HL-60/S4 treated with phorbol 12-myristate 13-acetate at 8.2 ng/mL for 4 days and 3 days (cell line): ENCODE measurements around the gene PIGR.

ENCODE experiments used
- in situ Hi-C: fragments of 300-500 bp; cut with MboI; formaldehyde crosslinking; loops from 2 replicates; pipeline ENCODE4 v1.15.0; 2022; ENCODE audit warnings: low sequenced_read_pairs

Gene PIGR

GRCh38 chr1:206913766-206914537 lies 32.3 kb downstream of the PIGR start:
- in situ Hi-C loops = loop anchor here (25.0 kb wide), 1 partner anchor 177 kb away; no protein-coding TSS in a partner anchor

DNA sequence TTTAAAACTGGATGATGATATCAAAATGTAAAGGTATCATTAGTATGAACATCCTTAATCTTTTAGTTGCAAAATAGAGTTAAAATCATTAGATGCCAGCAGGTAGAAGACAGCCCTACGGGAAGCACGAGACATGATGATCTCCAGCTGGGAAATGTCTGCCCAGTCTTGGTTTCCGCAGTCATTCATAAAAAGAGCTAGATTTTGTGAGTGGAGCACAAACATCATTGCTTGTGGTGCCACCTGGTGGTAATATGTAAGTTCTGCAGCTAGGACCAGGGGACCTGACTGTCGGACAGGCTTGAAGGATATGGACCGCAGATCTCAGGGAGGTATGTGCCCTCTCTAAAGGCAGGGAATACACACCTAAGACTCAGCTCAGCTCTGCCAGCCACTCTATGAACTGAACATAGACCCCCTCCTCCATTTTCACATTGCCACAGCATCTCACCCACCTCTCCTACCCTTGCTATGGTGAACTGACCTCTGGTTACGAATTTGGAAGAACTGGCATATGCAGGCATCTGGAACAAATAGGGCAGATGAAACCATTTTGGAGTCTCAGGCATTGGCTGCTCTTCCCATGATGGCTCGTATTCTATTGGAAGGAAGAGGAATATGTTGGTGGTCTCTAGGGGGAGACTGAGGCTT lies 33.7 kb downstream of the PIGR start:
- in situ Hi-C loops = loop anchor here (25.0 kb wide), 1 partner anchor 175 kb away; no protein-coding TSS in a partner anchor

DNA sequence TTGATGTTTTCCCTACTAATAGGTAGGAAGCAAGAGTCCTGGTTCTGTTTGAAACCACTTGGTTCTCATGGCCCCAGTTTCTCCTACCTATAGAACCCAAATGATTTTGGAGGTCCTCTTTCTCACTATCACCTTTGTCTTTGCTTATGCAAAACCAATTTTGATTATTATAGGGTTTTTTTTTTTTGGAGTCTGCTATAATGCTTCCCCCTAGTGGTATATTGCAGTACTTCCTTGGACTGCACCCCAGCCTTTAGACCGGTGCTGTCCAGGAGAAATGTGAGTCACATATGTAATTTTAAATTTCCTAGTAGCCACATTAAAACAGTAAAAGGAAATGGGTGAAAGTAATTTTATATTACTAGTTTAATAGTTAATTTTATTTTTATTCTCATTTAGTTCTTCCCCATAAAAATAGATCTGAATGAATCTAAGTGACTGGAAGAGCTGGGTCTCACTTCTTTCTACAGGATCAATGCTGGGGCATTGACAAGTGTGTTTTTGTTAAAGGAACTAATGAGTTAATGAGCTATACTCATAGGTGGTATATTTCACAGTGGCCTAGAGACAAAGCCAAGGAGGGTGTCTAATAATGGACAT lies 35.1 kb downstream of the PIGR start:
- in situ Hi-C loops = loop anchor here (25.0 kb wide), 1 partner anchor 174 kb away; no protein-coding TSS in a partner anchor

- in situ Hi-C loops = loop anchor here (25.0 kb wide), 1 partner anchor 173 kb away; no protein-coding TSS in a partner anchor
Observed at GRCh38 chr1:206909883-206910318, 36.4 kb downstream of the PIGR start.

DNA sequence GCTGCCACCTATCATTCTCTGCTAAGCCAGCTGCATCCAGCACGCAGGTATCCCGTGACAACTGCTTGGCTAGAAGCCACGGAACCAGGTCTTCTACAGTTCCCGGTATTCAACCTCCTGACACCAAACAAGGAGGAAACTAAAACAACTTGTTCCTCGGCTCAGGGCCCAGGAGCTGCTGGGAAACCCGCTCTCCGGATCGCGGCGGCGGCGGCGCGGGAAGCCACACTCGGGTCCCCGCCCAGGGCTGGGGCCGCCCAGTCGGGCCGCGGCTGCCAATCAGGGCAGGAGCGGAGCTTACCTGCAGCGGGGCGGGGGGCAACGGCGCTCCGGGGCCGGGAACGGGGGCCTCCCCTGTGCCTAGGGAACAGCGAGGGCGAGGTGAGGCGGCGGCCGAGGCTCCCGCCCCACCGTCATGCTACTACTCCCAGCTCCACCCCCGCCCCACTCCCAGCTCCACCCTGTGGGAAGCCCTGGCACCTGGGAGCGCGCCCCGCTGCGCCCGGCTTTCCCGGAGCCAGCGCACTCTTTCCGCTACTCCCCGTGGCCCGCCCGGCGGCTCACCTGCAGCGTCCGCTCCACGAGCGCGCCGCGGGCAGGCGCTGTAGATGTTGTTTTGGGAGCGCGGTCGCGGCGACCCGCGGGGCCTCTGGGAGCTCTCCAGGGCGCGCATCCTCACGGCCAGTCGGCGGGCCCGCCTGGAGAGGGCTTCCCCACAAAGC lies 36.9 kb downstream of the PIGR start:
- in situ Hi-C loops = loop anchor here (25.0 kb wide), 1 partner anchor 172 kb away; no protein-coding TSS in a partner anchor

GRCh38 chr1:206908038-206908437 lies 38.2 kb downstream of the PIGR start:
- in situ Hi-C loops = loop anchor here (25.0 kb wide), 1 partner anchor 171 kb away; no protein-coding TSS in a partner anchor

DNA sequence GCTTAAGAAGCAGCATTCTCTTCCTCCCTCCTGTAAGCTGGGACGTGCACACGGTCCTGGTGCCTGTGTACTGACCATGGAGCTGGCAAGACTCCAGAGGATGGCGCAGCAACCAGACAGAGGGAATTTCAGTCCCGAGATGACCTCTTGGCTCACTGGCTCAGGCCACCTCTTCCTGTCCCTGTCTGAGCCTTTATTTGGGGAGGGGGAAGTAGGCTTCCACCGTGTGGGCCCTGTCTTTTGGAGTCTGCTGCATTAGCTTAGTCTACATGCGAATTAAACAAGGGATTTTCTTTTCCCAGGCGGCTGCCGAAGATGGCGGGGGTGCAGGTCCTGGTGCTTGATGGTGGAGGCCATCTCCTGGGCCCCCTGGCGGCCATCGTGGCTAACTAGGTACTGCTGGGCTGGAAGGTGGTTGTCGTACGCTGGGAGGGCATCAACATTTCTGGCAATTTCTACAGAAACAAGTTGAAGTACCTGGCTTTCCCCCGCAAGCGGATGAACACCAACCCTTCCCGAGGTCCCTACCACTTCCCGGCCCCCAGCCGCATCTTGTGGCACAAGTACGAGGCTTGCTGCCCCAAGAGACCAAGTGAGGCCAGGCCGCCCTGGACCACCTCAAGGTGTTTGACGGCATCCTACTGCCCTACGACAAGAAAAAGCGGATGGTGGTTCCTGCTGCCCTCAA lies 38.8 kb downstream of the PIGR start:
- in situ Hi-C loops = loop anchor here (25.0 kb wide), 1 partner anchor 170 kb away; no protein-coding TSS in a partner anchor

- in situ Hi-C loops = loop anchor here (25.0 kb wide), 1 partner anchor 168 kb away; no protein-coding TSS in a partner anchor
Observed at GRCh38 chr1:206905295-206906164, 40.7 kb downstream of the PIGR start.

DNA sequence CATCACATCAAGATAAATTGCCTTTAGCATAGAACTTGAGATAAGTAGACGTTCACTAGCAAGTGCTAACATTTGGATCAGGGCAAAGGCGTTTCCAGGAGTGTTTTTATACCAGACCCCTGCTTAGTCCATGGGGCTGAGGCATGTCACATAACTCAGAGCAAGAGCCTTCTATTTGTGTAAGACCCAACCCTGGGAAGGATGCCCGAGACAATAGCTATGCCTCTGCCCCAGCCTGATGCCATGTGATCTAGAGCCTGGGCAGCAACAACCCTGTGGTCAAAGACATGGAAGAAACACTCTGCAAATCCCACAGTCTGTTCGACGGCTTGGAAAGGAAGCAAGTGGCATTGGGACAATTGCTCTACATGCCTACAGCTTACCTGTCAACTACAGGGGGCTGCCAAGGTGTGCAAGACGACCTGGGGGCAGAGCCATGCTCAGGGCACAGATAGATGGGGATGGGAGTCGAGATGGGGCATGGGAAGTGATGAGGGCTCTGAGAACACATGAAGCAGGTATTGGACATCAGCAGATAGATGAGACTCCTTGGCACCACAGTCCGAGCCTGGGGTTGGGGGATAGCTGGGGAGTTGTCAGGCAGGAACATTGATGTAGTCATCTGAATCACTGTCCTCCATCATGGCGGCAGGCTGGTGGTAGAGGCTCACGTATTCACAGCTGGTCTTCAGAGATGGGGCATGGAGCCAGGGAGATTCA lies 41.7 kb downstream of the PIGR start:
- in situ Hi-C loops = loop anchor here (25.0 kb wide), 1 partner anchor 167 kb away; no protein-coding TSS in a partner anchor

DNA sequence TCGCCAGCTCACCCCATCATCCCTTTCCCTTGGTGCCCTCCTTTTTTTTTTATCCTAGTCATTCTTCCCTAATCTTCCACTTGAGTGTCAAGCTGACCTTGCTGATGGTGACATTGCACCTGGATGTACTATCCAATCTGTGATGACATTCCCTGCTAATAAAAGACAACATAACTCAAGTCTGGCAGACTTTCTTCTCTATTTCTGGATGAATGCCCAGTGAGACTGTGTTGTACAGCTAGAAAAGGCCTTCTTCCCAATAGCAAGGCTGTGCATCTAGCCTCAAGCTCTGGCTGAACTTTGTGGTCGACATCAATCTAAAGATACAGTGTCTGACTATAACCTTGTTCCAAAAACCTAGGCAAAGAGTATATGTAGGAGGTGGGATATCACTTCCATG lies 42.6 kb downstream of the PIGR start:
- in situ Hi-C loops = loop anchor here (25.0 kb wide), 1 partner anchor 166 kb away; no protein-coding TSS in a partner anchor

- in situ Hi-C loops = loop anchor here (25.0 kb wide), 1 partner anchor 165 kb away; no protein-coding TSS in a partner anchor
Observed at GRCh38 chr1:206902702-206903101, 43.6 kb downstream of the PIGR start.

DNA sequence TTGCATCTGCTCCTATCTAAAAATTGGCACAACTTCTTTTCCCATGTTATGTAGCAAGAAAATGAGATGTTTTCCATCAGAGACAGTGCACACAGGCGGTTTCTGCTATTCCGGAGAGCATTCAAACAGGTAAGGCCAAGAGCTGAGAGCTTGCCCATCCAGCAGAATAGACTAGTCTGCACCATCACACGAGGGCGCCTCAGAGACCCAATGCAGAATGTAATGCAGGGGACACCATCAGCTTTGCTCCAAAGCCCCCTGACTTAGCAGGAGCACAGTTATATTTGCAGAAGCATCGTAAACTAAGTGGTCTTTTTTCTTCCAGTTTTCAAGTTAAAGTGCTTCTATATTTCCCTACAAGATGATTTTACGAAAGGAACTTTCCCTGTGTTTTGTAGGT lies 44.3 kb downstream of the PIGR start:
- in situ Hi-C loops = loop anchor here (25.0 kb wide), 1 partner anchor 165 kb away; no protein-coding TSS in a partner anchor

GRCh38 chr1:206900149-206900548 lies 46.1 kb downstream of the PIGR start:
- in situ Hi-C loops = loop anchor here (25.0 kb wide), 1 partner anchor 163 kb away; no protein-coding TSS in a partner anchor

DNA sequence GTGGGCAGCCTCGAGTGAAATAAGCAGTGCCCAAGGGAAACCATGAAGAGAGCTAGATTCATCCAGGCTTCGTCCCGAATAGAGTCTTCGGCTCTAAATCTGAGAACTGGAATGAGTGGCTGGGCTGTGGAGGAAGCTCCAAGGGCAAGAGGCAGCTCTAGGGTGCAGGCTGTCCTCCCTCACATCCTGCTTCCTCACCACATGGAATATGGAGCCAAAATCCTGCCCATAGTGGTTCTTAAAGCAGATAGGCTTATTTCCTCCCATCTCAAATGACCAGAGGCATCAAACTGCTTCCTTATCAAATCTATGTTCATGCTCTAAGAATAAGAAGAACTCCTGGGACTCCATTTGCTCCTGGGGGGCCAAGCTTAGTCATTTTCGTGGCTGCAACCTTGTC lies 46.5 kb downstream of the PIGR start:
- in situ Hi-C loops = loop anchor here (25.0 kb wide), 1 partner anchor 162 kb away; no protein-coding TSS in a partner anchor

DNA sequence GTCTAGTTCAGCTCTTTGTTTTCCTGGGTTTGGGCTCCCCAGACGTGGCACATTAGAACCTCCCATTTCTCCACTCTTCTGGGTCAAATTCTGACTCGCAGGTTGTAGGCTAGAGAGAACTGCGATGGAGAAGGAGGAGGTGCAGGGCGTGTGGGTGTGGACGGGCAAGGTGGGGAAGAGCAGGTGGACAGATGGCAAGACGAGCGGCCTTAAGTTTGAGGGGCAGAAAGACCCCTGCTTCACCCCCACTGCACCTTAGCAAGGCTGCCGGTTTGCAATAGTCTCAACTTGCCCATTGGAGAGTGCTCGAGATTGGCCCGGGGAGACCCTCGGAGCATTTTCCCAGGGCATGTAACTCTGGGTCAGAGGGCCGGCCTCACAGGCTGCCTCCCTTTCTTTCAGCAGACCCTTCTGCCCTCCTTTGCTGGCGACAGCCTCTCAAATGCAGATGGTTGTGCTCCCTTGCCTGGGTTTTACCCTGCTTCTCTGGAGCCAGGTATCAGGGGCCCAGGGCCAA lies 47.3 kb downstream of the PIGR start:
- in situ Hi-C loops = no loop called here

- in situ Hi-C loops = no loop called here
Observed at GRCh38 chr1:206898089-206898914, 48.0 kb downstream of the PIGR start.

DNA sequence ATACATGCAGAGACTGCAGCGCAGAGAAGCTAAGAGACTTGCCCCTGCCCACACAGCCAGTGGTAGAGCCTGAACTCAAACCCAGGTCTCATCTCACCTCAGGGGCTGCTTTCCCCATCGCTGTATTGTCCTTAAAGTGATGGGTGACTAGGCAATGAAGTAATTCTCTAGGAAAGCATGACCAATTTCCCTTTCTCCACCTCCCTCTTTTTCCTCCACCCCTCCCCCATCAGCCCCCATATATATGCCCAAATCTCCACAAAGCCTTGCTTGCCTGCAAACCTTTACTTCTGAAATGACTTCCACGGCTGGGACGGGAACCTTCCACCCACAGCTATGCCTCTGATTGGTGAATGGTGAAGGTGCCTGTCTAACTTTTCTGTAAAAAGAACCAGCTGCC lies 49.1 kb downstream of the PIGR start, which contains the start of gene IL24:
TSS of gene IL24 (plus strand) at position 269 of the 400 bp plus-strand sequence. CDS start 390 bp downstream, outside the sequence.
- in situ Hi-C loops = no loop called here
